SK-N-SH (cell line): ENCODE measurements around the gene MRFAP1. TPM values are rescaled to one million over a fixed set of nuclear protein-coding genes. Genes with fewer than 3 reads are reported as not detected.

Experiments used
- CTCF ChIA-PET: fragments of 300-600, 350-600 bp; formaldehyde crosslinking; extraction: SDS; loops from one replicate; lab custom pipeline; 2021; lab: Yijun Ruan, JAX
- POLR2A ChIA-PET: fragments of 350-600 bp; sonication (Branson Sonifier 250); formaldehyde crosslinking; extraction: SDS; loops from one replicate; lab custom pipeline; 2020; ENCODE audit warnings: antibody characterized with exemption, inconsistent platforms; lab: Yijun Ruan, JAX
- DNase-seq: peaks from one replicate; pipeline ENCODE4 v3.0.0; 2012
- H2AFZ ChIP-seq: fragments of 200-600 bp; sonication (generic); 2 replicates; pipeline ENCODE4 v1.8.1; 2016; ENCODE audit warnings: antibody characterized with exemption, mild to moderate bottlenecking, low read depth
- H3F3A ChIP-seq: fragments of 200-600 bp; sonication (generic); replicated peaks from 2 replicates; pipeline ENCODE3; 2016; ENCODE audit warnings: antibody characterized with exemption, mild to moderate bottlenecking; ENCODE audit not compliant: insufficient read depth
- H3K27ac ChIP-seq, 2 experiments: fragments of 200-500 bp in 1 of 2; fragments of 200-600 bp in 1 of 2; sonication (Bioruptor generic) in 1 of 2; sonication (generic), shearing (Covaris generic) in 1 of 2; 2 replicates each; pipeline versions ENCODE4 v1.5.1 to v1.6.1; 2014 to 2016; ENCODE audit warnings: low read depth in 2 of 2, inconsistent platforms in 1 of 2, low read length in 1 of 2, mild to moderate bottlenecking in 1 of 2, mixed read lengths in 1 of 2
- H3K27me3 ChIP-seq: fragments of 200-600 bp; sonication (generic), shearing (Covaris generic); 2 replicates; pipeline ENCODE4 v1.6.1; 2016; ENCODE audit warnings: mixed run types; ENCODE audit not compliant: insufficient read depth
- H3K36me3 ChIP-seq, 2 experiments: fragments of 200-500 bp in 1 of 2; fragments of 200-600 bp in 1 of 2; sonication (Bioruptor generic) in 1 of 2; sonication (generic) in 1 of 2; replicated peaks in 1 of 2; 2 replicates each; pipeline versions ENCODE3 to v1.5.1; 2014 to 2016; ENCODE audit warnings: low read length in 1 of 2, mild to moderate bottlenecking in 1 of 2; ENCODE audit not compliant: insufficient read depth in 2 of 2, control insufficient read depth in 1 of 2
- H3K4me1 ChIP-seq, 2 experiments: fragments of 200-500 bp in 1 of 2; fragments of 200-600 bp in 1 of 2; sonication (Bioruptor generic) in 1 of 2; sonication (generic), shearing (Covaris generic) in 1 of 2; 2 replicates each; pipeline versions ENCODE4 v1.5.1 to v1.6.1; 2014 to 2016; ENCODE audit warnings: low read depth in 1 of 2, low read length in 1 of 2, mixed run types in 1 of 2; ENCODE audit not compliant: insufficient read depth in 2 of 2, control insufficient read depth in 1 of 2
- H3K4me2 ChIP-seq: fragments of 200-600 bp; sonication (generic), shearing (Covaris generic); 2 replicates; pipeline ENCODE4 v1.6.1; 2017; ENCODE audit warnings: mixed run types
- H3K4me3 ChIP-seq, 2 experiments: fragments of 200-500 bp in 1 of 2; fragments of 200-600 bp in 1 of 2; sonication (Bioruptor generic) in 1 of 2; sonication (generic), shearing (Covaris generic) in 1 of 2; 2 replicates each; pipeline versions ENCODE4 v1.5.1 to v1.8.1; 2014 to 2016; ENCODE audit warnings: low read depth in 2 of 2, inconsistent platforms in 1 of 2, low read length in 1 of 2, mild to moderate bottlenecking in 1 of 2, mixed read lengths in 1 of 2, moderate library complexity in 1 of 2
- H3K79me2 ChIP-seq: fragments of 200-600 bp; sonication (generic); 2 replicates; pipeline ENCODE4 v1.8.1; 2017; ENCODE audit warnings: mild to moderate bottlenecking; ENCODE audit not compliant: insufficient read depth
- H3K9ac ChIP-seq: fragments of 200-600 bp; sonication (generic); 2 replicates; pipeline ENCODE4 v1.6.1; 2017; ENCODE audit warnings: mixed run types
- H3K9me2 ChIP-seq: fragments of 200-600 bp; sonication (generic); 2 replicates; pipeline ENCODE4 v1.6.1; 2017; ENCODE audit warnings: mixed run types
- H3K9me3 ChIP-seq: fragments of 200-600 bp; sonication (generic); 2 replicates; pipeline ENCODE4 v1.6.1; 2017; ENCODE audit warnings: mixed run types, mild to moderate bottlenecking, moderate library complexity
- H4K20me1 ChIP-seq: fragments of 200-600 bp; sonication (generic); 2 replicates; pipeline ENCODE4 v1.6.1; 2017; ENCODE audit warnings: mild to moderate bottlenecking, mixed run types; ENCODE audit not compliant: insufficient read depth
- CHD2 ChIP-seq: fragments of 150-350 bp; IDR thresholded peaks from 2 replicates; pipeline ENCODE4 v1.6.1; 2018; ENCODE audit warnings: low read length; ENCODE audit not compliant: partially characterized antibody
- EZH2phosphoT487 ChIP-seq: fragments of 200-600 bp; sonication (generic); IDR thresholded peaks from 2 replicates; pipeline ENCODE4 v1.6.1; 2017; ENCODE audit warnings: low read depth, mixed run types, mild to moderate bottlenecking, antibody characterized with exemption, moderate library complexity, borderline replicate concordance
- GABPA ChIP-seq: IDR thresholded peaks from 2 replicates; pipeline ENCODE4 v1.4.0; 2012; ENCODE audit warnings: low read depth, mild to moderate bottlenecking
- IRF3 ChIP-seq: fragments of 150-350 bp; IDR thresholded peaks from 2 replicates; pipeline ENCODE4 v1.6.1; 2016; ENCODE audit warnings: mild to moderate bottlenecking, low read depth, low read length
- MXI1 ChIP-seq: IDR thresholded peaks from 2 replicates; pipeline ENCODE4 v1.6.1; 2012; ENCODE audit warnings: mild to moderate bottlenecking, low read depth, low read length, improper control_type of control experiment
- NRF1 ChIP-seq: IDR thresholded peaks from 2 replicates; pipeline ENCODE4 v1.6.1; 2012; ENCODE audit warnings: low read depth, mild to moderate bottlenecking, low read length
- RAD21 ChIP-seq: IDR thresholded peaks from 2 replicates; pipeline ENCODE4 v1.6.1; 2012; ENCODE audit warnings: mild to moderate bottlenecking, low read length
- REST ChIP-seq: IDR thresholded peaks from 2 replicates; pipeline ENCODE4 v1.6.1; 2012; ENCODE audit warnings: mild to moderate bottlenecking, low read depth, low read length, moderate library complexity
- RFX5 ChIP-seq: IDR thresholded peaks from 2 replicates; pipeline ENCODE4 v1.6.1; 2012; ENCODE audit warnings: mild to moderate bottlenecking, improper control_type of control experiment, low read length
- RXRA ChIP-seq: IDR thresholded peaks from 2 replicates; pipeline ENCODE4 v1.4.0; 2012; ENCODE audit warnings: low read depth, mild to moderate bottlenecking, borderline replicate concordance
- SIN3A ChIP-seq: IDR thresholded peaks from 2 replicates; pipeline ENCODE4 v1.6.1; 2012; ENCODE audit warnings: low read depth, mild to moderate bottlenecking, low read length, moderate library complexity, borderline replicate concordance
- TAF1 ChIP-seq: IDR thresholded peaks from 2 replicates; pipeline ENCODE4 v1.6.1; 2012; ENCODE audit warnings: low read depth, mild to moderate bottlenecking, low read length, moderate library complexity, borderline replicate concordance
- TEAD4 ChIP-seq: IDR thresholded peaks from 2 replicates; pipeline ENCODE4 v1.4.0; 2012; ENCODE audit warnings: mild to moderate bottlenecking, borderline replicate concordance; ENCODE audit not compliant: insufficient read depth
- USF1 ChIP-seq: IDR thresholded peaks from 2 replicates; pipeline ENCODE4 v1.4.0; 2012; ENCODE audit warnings: low read depth, borderline replicate concordance
- YY1 ChIP-seq: IDR thresholded peaks from 2 replicates; pipeline ENCODE4 v1.4.0; 2012; ENCODE audit warnings: low read depth, mild to moderate bottlenecking
- WGBS: methylation state at CpG from one replicate; pipeline ENCODE4 v1.1.6; 2017; ENCODE audit warnings: low lambda C conversion rate; 5-methylcytosine and 5-hydroxymethylcytosine counted together
- polyA plus RNA-seq, 3 experiments: library from polyadenylated mRNA; depleted of rRNA; stranded (reverse); fragments of >200 nt; gene quantifications; 2 replicates each; pipeline ENCODE4 v1.2.3, GENCODE V29; 2012
- TF ChIP-seq, protein P1 (sequence below): IDR thresholded peaks from 2 replicates; pipeline ENCODE4 v1.4.0; 2012; ENCODE audit warnings: low read depth, borderline replicate concordance
- TF ChIP-seq, protein P2 (sequence below): IDR thresholded peaks from 2 replicates; pipeline ENCODE4; 2012

The MRFAP1 gene
- polyA plus RNA-seq, 1 of the 3 experiments (the other 2 are of a cell fraction) = 416 TPM

GRCh38 chr4:6658209-6658595 lies 17.7 kb downstream of the MRFAP1 start:
- CTCF ChIA-PET = interaction anchor here (1.7 kb wide), 1 partner anchor 11 kb away, joined by 3 read pairs; no protein-coding TSS in a partner anchor
- H3K9me2 ChIP-seq = no peaks in the 10 kb centered on the region
- H3K9ac ChIP-seq = no peak overlapping the region
- H3K9me3 ChIP-seq = no peaks in the 10 kb centered on the region
- no peak for TF ChIP-seq REST
- H3K4me3 ChIP-seq = no peak overlapping the region
- H3K4me1 ChIP-seq = no peaks in the 10 kb centered on the region
- H3F3A ChIP-seq = no peaks in the 10 kb centered on the region
- H3K79me2 ChIP-seq = no peaks in the 10 kb centered on the region
- H3K4me2 ChIP-seq = no peak overlapping the region
- no peaks in the 10 kb centered on the region for H4K20me1 ChIP-seq
- H3K27me3 ChIP-seq = no peaks in the 10 kb centered on the region
- H2AFZ ChIP-seq = no peak overlapping the region
- POLR2A ChIA-PET = no interaction called here
- WGBS = 94% methylated on average over 7 of the region's 7 CpGs
- no peak for DNase-seq
- H3K36me3 ChIP-seq = no peaks in the 10 kb centered on the region
- H3K27ac ChIP-seq = no peak overlapping the region

GRCh38 chr4:6658597-6659075 lies 18.2 kb downstream of the MRFAP1 start:
- no peak overlapping the region for H3K27ac ChIP-seq
- H3K4me3 ChIP-seq = no peak overlapping the region
- H3K79me2 ChIP-seq = no peaks in the 10 kb centered on the region
- H3K36me3 ChIP-seq = no peaks in the 10 kb centered on the region
- TF ChIP-seq, protein P1, sequence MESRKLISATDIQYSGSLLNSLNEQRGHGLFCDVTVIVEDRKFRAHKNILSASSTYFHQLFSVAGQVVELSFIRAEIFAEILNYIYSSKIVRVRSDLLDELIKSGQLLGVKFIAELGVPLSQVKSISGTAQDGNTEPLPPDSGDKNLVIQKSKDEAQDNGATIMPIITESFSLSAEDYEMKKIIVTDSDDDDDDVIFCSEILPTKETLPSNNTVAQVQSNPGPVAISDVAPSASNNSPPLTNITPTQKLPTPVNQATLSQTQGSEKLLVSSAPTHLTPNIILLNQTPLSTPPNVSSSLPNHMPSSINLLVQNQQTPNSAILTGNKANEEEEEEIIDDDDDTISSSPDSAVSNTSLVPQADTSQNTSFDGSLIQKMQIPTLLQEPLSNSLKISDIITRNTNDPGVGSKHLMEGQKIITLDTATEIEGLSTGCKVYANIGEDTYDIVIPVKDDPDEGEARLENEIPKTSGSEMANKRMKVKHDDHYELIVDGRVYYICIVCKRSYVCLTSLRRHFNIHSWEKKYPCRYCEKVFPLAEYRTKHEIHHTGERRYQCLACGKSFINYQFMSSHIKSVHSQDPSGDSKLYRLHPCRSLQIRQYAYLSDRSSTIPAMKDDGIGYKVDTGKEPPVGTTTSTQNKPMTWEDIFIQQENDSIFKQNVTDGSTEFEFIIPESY = no peak
- TF ChIP-seq RFX5 = no peak
- TF ChIP-seq, protein P2, sequence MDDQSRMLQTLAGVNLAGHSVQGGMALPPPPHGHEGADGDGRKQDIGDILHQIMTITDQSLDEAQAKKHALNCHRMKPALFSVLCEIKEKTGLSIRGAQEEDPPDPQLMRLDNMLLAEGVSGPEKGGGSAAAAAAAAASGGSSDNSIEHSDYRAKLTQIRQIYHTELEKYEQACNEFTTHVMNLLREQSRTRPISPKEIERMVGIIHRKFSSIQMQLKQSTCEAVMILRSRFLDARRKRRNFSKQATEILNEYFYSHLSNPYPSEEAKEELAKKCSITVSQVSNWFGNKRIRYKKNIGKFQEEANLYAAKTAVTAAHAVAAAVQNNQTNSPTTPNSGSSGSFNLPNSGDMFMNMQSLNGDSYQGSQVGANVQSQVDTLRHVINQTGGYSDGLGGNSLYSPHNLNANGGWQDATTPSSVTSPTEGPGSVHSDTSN = no peak
- no peak for TF ChIP-seq EZH2phosphoT487
- no peak for TF ChIP-seq MXI1
- TF ChIP-seq YY1 = no peak
- no peak for TF ChIP-seq RXRA
- no peak for TF ChIP-seq SIN3A
- no peak for TF ChIP-seq USF1
- TF ChIP-seq NRF1 = no peak
- no peak for TF ChIP-seq RAD21
- TF ChIP-seq GABPA = no peak
- TF ChIP-seq IRF3 = no peak
- no peak for TF ChIP-seq TEAD4
- TF ChIP-seq CHD2 = no peak
- no peak for TF ChIP-seq TAF1
- ChIA-PET CTCF (no interaction called here), POLR2A (interaction anchor here (1.1 kb wide), 1 partner anchor 14 kb away, joined by 3 read pairs; no protein-coding TSS in a partner anchor)
- no peaks in the 10 kb centered on the region for H3F3A ChIP-seq
- H2AFZ ChIP-seq = no peak overlapping the region
- H3K4me2 ChIP-seq = no peak overlapping the region
- H3K4me1 ChIP-seq = no peaks in the 10 kb centered on the region
- H4K20me1 ChIP-seq = no peaks in the 10 kb centered on the region
- no peak for DNase-seq
- WGBS = 89% methylated on average over 32 of the region's 52 CpGs
- H3K27me3 ChIP-seq = no peaks in the 10 kb centered on the region
- no peaks in the 10 kb centered on the region for H3K9me2 ChIP-seq
- H3K9me3 ChIP-seq = no peaks in the 10 kb centered on the region
- H3K9ac ChIP-seq = no peak overlapping the region
